HG03196 (cell line): ENCODE data around the gene TPD52L1.

ENCODE experiments used
- ATAC-seq: cut with Tn5 transposase; IDR thresholded peaks from one replicate; pipeline ENCODE4 v1.9.1; 2021; ENCODE audit not compliant: unreplicated experiment

TPD52L1 gene

GRCh38 chr6:125207956-125208355, 54.4 kb downstream of the TPD52L1 start:
- no peak for ATAC-seq

DNA sequence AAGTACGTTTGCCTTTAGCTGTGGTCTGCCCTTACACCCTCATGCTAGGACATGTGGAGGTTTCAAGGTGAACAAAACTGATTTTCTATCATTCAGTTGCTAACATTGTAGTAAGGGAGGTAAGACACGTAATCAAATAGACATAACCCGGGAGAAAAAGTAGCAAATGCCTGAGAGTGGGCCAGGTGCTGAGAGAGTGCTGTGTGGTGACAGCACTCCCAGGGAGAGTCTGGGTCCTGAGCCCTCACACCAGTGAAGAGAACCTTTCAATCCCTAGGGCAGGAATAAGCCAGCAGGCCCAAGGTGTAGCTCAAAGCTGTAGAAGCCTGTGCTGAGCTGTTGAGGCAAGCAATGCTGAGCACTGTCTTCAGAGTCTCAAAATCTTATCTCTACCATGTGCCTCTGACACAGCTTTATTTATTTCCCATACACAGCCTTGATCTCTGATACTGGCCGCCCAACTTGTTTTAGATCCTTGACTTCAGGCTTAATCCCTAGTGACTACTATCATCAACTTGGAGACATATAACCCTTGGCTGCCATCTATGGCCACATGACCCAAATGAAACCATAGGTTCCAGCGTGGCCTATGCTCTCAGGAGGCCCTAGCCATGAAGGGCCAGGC, 55.2 kb downstream of the TPD52L1 start:
- no peak for ATAC-seq

DNA sequence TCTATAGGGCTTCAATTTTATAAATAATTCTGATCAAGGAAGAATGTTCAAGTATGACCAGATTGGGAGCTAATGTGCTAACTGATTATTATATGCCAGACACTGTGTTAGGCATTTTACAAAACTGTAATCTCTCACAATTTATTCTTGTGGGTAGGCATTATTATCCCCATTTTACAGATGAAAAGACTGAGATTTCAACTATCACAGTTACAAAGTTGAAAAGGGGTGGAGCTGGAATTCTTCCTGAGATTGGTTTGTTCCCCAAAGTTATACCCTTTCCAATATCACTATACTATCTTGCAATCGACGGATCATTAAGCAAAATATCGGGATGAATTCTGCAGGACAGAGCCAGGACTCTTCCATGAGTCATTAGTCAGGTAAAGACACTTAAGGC, 57.1 kb downstream of the TPD52L1 start:
- ATAC-seq, result no peak

GRCh38 chr6:125211352-125211751, 57.8 kb downstream of the TPD52L1 start:
- no peak for ATAC-seq

DNA sequence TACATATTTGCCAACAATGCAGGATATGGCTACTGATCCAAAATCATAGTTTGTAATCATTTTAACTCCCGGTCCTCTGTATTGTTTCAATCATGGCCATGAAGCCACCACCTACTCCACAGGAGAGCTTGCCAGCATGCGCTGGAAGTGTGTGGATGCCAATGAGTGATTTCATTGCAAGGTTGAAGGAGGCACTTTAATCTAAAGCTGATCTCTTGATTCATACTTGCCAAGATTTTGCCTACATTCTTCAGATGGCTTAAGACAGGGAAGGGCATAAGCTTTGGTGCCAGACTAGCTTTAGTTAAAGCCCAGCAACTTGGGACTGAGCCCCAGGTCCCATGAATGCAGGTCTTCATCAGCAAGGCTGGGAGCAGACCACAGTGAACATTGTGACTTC, 58.8 kb downstream of the TPD52L1 start:
- no peak for ATAC-seq

DNA sequence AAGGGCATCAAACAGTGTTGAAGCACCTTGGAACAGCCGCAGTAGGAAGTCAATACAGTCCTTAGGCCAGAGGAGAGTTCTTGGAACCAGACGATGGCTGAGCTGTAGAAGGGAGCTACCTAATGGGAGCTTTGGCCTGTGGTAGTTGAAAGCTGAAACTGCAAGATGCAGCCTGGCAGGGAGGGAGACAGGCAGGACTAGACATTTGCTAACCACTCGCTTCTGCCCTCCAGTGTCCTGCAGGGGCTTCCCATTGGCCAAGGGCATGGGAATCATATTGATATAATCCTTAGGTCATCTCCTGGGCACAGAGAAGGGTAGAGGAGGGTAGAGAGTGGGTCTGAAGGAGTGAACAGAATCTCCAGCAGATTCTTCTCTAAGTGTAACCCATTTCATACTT, 60.4 kb downstream of the TPD52L1 start:
- ATAC-seq, result no peak

DNA sequence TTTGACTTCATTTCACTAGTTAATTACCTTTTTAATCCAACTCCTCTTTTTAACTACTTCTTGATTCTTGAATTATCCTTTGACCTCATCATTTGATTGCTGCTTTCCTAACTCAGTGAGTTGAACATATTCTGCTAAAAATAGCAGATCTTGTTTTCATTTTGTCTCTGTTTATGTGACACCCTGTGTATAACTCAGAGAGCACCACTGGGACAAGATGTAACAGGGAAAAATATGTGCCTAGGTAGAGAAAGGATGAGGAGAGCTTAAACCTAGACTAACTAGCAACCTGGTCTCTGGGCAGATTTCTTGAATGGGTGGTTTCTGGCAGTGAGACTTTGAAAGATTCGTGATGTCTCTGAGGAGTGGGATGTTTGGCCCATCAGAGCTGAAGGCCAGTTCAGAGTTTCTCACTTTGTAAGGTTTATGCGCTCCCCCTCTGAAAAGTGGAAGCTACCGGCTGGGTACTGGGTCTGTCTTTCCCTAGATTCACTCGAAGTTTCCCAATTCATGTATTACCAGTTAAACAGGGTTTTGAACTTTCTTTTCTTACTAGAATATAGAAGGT, 61.8 kb downstream of the TPD52L1 start:
- ATAC-seq, result no peak

- no peak for ATAC-seq
These were observed 62.4 kb downstream of the TPD52L1 start for GRCh38 chr6:125216015-125216414.

DNA sequence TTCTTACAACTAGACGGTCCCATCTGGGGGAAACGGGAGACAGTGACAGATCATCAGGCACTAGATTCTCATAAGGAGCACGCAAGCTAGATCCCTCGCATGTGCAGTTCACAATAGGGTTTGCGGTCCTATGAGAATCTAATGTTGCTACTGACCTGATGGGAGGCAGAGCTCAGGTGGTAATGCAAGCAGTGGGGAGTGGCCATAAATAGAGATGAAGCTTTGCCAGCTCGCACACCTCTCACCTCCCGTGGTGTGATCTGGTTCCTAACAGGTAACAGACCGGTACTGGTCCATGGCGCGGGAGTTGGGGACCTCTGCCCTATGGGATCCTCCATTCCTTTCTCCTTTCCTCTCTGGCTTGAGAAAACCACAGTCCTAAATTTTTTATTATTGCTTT, 63.8 kb downstream of the TPD52L1 start:
- ATAC-seq, result no peak

DNA sequence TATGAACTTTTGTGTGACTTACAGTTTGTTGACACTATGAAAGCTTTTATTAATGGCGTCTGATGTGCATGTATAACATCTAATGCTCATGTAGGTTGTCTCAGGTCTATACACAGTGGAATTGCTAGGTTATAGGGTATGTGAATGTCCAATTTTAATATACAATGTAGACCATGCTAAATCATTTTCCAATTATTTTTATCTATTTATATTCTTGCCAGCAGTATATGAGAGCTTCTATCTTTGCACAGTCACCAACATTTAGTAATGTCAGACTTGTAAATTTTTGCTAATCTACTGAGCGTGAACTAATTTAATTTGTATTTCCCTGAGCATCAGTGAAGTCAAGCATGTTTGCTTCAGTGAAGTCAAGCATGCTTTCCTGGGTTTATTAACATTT, 64.4 kb downstream of the TPD52L1 start:
- ATAC-seq, result no peak

DNA sequence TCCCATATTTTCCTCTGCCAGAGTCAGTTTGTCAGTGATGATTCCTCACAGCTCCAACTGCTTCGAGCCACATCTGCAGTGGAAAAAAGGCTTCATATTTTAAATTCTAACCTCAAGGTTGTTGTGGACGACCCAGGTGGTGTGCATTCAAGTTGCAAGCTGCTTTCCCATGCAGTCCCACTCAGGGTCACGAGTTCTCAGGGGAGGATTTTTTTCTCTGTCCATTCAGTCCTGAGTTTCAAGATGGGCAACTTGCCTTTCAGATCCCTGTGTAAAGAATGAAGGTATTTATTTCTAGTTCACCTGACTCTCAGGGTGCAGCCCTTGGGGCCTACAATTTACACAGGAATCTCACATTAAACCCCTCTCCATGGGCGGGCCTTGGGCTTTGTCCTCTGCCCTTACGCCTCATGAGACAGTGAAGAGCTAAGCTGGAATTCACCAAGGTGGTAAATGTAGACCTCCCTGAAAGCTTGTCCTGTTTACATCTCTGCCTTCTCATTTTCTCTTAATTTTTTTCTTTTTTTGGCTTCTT, 65.9 kb downstream of the TPD52L1 start:
- no peak for ATAC-seq

GRCh38 chr6:125220712-125221111, 67.1 kb downstream of the TPD52L1 start:
- ATAC-seq, result no peak

DNA sequence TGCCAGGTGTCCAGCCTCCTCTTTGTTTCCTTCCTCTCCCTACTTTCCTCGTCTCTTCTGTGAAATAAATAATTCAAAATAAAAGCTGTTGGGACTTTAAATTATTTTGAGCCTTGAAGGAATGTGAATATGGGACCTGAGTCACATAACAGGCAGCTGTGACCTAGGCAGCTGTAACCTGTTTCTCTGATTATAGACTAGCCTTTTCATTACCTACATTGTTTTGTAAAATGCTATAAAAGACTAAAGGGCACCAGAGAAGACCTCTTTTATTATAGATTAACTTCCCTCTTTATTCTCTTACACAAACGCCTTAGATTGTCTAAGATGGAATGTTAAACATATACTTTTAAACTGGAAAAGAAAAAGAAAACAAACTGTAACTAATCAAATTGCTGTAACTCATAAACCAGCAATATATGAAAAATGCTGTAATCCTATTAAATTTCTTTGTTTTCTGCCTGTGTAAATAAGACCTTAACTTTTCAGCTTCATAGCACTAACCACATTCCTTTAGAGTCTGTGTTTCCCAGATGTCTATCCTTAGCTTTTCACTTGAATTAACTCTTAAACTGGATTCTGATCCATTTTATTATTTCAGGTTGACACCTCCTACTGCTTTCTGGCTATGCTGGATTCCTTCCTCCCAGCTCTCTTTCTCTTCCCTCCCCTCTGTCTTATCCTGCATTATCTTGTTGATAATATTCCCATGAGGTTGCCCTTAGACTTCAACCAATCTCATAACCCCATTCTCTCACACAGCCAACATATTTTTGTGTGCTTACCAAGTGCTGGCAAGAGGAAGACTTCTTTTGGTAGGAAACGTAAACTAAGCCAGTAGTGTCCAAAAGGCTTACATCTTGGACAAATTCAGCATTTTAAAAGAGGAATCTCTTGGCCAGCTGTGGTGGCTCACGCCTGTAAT, 69.2 kb downstream of the TPD52L1 start:
- ATAC-seq, result no peak

DNA sequence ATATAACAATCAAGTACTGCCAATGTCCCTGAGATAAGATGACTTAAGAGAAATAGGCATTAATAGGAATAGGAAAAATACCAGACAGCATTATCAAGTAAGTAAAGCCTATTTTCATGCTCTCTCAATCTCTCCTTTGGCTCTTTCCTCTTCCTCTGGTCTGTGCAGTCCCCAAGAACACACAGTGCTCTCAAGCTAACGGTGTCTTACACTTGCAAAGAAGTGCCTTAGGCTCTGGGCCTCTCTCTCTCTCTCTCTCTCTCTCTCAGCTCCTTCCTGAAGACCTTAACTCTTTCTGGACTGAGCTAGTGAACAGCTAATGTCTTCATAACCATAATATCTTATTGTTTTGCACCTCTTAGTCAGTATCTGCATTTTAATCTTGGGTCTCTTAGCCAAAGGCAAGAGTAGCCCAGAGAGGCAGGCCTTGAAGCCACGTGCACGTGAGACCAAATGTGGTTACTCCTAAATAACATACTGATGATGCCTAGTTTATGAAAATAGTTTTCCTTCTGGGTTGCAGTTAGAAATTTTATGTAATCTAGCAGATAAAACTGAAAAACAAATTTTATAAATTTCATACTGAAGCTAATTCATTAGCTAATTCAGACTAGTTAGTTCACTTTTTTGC, 70.8 kb downstream of the TPD52L1 start:
- no peak for ATAC-seq

GRCh38 chr6:125227244-125227643, 73.7 kb downstream of the TPD52L1 start:
- ATAC-seq, result no peak

- ATAC-seq, result no peak
These were observed 75.5 kb downstream of the TPD52L1 start for GRCh38 chr6:125228981-125229479.

- no peak for ATAC-seq
These were observed 77.1 kb downstream of the TPD52L1 start for GRCh38 chr6:125230674-125231073.

GRCh38 chr6:125231133-125231532, 77.6 kb downstream of the TPD52L1 start:
- ATAC-seq, result no peak

GRCh38 chr6:125231574-125232343, 78.2 kb downstream of the TPD52L1 start:
- ATAC-seq, result no peak

GRCh38 chr6:125232466-125232865, 78.9 kb downstream of the TPD52L1 start:
- no peak for ATAC-seq
